H54 (cell line): ENCODE measurements around the gene INTS11.

Source experiments
- DNase-seq: peaks from one replicate; pipeline ENCODE4 v3.0.0; 2011; ENCODE audit warnings: low spot score, mixed read lengths; ENCODE audit not compliant: insufficient read length
- FAIRE-seq: peaks from 3 replicates; lab custom pipeline; 2011; peaks lifted over from hg19 to GRCh38; lab: Jason Lieb, UNC
- POLR2A ChIP-seq: IDR thresholded peaks from 2 replicates; pipeline ENCODE4 v1.6.1; 2011; ENCODE audit warnings: low read depth, mild to moderate bottlenecking, low read length

INTS11 gene

GRCh38 chr1:1343811-1344421 lies 19.5 kb upstream of the INTS11 start:
- FAIRE-seq = no peak
- no peak for TF ChIP-seq POLR2A
- no peak for DNase-seq

DNA sequence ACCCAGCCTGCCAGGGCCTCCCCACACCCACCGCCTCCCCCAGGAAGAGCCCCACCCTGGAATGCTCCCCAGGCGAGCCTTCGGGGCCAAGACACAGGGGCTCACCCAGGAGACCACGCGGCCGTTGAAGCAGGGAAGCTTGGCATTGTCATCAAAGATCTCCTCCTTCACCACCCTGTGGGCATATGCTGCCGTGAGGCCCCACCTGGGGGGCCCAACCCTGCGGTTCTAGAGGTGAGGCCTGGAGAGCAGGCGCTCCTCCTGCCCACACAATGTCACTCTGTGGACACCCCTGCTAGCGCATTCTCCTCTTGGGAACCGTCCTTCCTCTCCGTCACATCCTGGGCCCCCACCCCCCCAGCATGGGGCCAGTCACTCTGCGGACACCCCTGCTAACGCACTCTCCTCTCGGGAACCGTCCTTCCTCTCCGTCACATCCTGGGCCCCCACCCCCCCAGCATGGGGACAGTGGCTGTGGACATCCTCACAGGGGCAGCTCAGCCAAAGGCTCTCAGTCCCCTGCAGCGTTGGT lies 18.2 kb upstream of the INTS11 start:
- no peak for DNase-seq
- FAIRE-seq = no peak
- no peak for TF ChIP-seq POLR2A

- no peak for TF ChIP-seq POLR2A
- FAIRE-seq (no peak), DNase-seq (no peak)
These were observed 17.7 kb upstream of the INTS11 start for GRCh38 chr1:1342061-1342562.

GRCh38 chr1:1341549-1342021 lies 17.1 kb upstream of the INTS11 start:
- no peak for FAIRE-seq

DNA sequence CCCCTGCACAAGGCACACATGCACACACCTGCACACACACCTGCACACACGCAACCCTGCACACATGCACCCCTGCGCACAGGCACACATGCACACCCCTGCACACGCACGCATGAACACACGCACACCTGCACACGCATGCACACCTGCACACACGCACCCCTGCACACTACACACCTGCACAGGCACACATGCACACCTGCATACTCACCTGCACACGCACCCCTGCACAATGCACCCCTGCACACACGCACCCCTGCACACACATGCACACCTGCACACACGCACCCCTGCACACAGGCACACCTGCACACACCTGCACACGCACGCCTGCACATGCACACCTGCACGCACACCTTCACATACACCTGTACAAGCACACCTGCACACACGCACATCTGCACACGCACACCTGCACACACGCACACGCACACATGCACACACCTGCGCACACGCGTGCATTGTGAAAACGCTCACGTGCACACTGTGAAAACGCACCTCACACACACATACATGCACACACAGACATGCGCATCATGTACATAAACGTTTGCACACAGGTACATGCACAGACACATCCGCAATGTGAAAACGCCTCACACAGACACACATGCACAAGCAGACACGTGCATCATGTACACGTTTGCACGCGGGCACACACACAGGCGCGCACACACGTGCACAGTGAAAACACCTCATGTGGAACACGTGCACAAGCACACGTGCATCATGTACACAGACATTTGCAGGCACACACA lies 16.5 kb upstream of the INTS11 start:
- no peak for TF ChIP-seq POLR2A
- DNase-seq (no peak), FAIRE-seq (no peak)

More at GRCh38 chr1:1341549-1342021, 17.1 kb upstream of the INTS11 start:
- no peak for TF ChIP-seq POLR2A
- DNase-seq = no peak

DNA sequence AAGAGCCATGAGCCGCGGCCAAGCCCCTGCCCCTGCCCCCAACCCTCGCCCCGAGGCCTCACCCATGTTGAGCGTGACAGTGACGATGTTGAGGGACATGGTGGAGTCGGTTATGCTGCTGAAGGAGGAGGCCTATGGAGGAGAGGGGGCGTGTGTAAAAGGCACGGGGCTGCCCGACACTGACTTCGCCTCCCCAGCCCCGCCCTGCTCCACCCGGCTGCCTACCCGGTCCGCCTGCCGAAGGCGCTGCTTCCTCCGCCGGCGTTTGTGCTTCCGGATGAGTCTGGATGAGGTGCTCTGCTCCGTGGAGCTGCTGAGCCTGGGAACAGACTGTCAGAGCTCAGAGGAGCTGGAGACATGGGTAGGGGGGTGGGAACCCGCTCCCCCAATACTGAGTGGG lies 15.7 kb upstream of the INTS11 start:
- no peak for FAIRE-seq
- no peak for TF ChIP-seq POLR2A
- DNase-seq = no peak

DNA sequence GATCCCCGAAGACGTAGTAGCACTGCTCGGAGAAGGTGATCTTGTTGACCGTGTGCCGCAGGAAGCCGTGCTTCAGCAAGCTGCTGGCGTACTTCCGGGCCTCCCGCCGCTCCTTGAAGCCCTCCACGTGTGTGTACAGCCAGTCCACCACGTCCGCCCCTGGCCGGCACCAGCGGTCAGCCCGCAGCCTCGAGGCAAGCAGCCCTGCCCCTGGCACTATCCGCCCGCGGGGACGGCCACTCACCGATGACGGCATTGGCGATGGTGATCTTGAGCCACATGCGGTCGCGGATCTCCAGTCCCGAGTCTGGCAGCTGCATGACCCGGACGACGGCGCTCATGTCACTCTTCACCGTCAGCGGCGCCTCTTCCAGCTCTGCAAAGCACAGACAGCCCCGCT lies 13.8 kb upstream of the INTS11 start:
- FAIRE-seq (no peak), DNase-seq (no peak)
- TF ChIP-seq POLR2A = no peak

DNA sequence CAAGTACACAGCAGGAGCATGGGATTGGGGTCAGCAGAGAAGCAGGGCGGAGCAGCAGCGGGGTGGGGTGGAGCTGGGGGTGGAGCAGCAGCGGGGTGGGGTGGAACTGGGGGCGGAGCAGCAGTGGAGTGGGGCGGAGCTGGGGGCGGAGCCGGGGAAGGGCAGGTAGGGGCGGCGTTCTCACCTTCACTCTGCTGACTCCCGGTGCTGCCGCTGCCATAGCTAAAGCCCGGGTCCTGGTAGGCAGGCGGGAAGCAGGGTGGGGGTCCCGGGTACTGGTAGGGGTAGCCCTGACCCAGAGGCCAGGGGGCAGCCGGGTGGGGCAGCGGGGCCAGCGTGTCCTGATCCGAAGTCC lies 13.3 kb upstream of the INTS11 start:
- FAIRE-seq (no peak), DNase-seq (no peak)
- no peak for TF ChIP-seq POLR2A

GRCh38 chr1:1336931-1337792 lies 12.7 kb upstream of the INTS11 start:
- TF ChIP-seq POLR2A = no peak
- FAIRE-seq (no peak), DNase-seq (no peak)

- FAIRE-seq (no peak), DNase-seq (no peak)
- TF ChIP-seq POLR2A = no peak
These were observed 12.0 kb upstream of the INTS11 start for GRCh38 chr1:1336446-1336845.

DNA sequence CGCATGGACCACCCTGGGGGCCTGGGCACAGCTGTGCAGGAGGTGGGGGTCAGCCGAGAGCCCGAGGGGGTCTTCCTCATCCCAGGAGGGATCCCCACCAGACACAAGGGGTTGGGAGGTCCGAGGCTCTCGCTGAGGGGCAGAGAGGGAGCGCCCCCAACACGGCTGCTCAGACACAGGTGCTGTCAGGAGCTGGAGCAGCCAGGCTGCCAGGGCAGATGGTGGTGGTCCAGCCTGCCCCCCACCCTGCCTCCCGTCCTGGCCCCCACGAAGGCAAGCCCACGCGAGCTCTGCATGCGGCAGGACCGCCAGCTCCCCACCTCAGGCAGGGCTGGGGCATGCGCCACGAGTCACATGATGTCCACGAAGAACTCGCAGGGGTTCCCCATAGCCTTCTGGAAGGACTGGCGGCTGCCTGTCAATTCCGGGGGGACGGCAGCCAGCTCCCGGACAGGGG lies 11.4 kb upstream of the INTS11 start:
- no peak for TF ChIP-seq POLR2A
- FAIRE-seq (no peak), DNase-seq (no peak)

GRCh38 chr1:1335283-1335682 lies 10.8 kb upstream of the INTS11 start:
- DNase-seq (no peak), FAIRE-seq (no peak)
- TF ChIP-seq POLR2A = no peak

DNA sequence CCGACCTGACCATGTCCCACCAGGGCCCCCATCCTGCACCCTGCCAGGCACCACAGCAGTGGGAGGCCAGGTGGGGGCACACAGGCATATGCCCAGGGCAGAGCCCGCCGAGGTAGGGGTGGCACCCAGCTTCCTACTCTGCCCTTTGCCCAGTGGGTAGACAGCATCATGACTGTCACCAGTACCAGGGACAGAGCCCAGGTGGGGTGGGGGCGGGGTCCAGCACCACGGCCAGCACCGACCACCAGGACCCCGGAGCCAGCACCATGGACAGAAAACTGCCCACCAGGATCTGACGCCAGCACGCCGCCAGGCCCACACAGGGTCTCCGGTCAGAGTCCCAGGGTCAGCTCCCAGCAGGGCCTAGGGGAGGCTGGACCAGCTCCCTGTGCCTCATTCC lies 10.4 kb upstream of the INTS11 start:
- DNase-seq (no peak), FAIRE-seq (no peak)

More for the DNA sequence above, 10.4 kb upstream of the INTS11 start:
- no peak for TF ChIP-seq POLR2A
